Measurements from ENCODE around the gene PPP1R3D. TPM values are rescaled to one million over a fixed set of nuclear protein-coding genes. Genes with fewer than 3 reads are reported as not detected.

PPP1R3D gene
- total RNA-seq, 4 donors from 2014 or later, result 14.5 to 20.0 (median 16.1) TPM

- no peak for DNase-seq (ENCODE audit: low spot score in 2 of 2)
- WGBS, 2 donors, result 95 to 96% methylated on average over 1 of the region's 1 CpG
- TF ChIP-seq POLR2A (IDR thresholded peaks at IDR 0.05) (no peak), CTCF (IDR thresholded peaks at IDR 0.05) (no peak)
- H3K4me3 ChIP-seq (ENCODE audit: low read depth, poor library complexity, severe bottlenecking), result no peak overlapping the region
- intact Hi-C loops (cut with DNase I; ENCODE audit: low total_unique reads), result no loop called here
Measured at GRCh38 chr20:59888050-59888449, 52.1 kb downstream of the PPP1R3D start.

Other genes starting within 250 kb of the PPP1R3D start
- 10 to 100 TPM in 1 of 4 donors, 1 to 10 TPM in 3; 1.9 to 12.9 (median 2.4) TPM for gene SYCP2, start 6.7 kb downstream of the PPP1R3D start, total RNA-seq
- gene FAM217B, start 84 bp upstream of the PPP1R3D start, total RNA-seq, result 10 to 100 TPM in 1 of 4 donors, 1 to 10 TPM in 3; 3.8 to 11.3 (median 5.9) TPM
- gene CDH26, start 18.1 kb upstream of the PPP1R3D start, total RNA-seq, result 10 to 100 TPM in 1 of 4 donors, 1 to 10 TPM in 3; 1.1 to 10.6 (median 1.8) TPM